A673 (cell line): ENCODE measurements around the gene IGFBP2.

Experiments used
- EZH2 ChIP-seq: fragments of 200-600 bp; sonication (generic); IDR thresholded peaks from 2 replicates; pipeline ENCODE4 v1.6.1; 2017; ENCODE audit warnings: borderline replicate concordance, low read depth, mild to moderate bottlenecking, mixed read lengths, antibody characterized with exemption, low read length; ENCODE audit not compliant: poor library complexity, severe bottlenecking
- TF ChIP-seq, protein P1 (sequence below): fragments of 300-800, 200-600 bp; sonication (generic); conservative IDR thresholded peaks from 2 replicates; pipeline ENCODE4 v1.5.1; 2017; ENCODE audit warnings: low read depth, mild to moderate bottlenecking, antibody characterized with exemption, low read length, moderate library complexity, mixed read lengths

DNA sequence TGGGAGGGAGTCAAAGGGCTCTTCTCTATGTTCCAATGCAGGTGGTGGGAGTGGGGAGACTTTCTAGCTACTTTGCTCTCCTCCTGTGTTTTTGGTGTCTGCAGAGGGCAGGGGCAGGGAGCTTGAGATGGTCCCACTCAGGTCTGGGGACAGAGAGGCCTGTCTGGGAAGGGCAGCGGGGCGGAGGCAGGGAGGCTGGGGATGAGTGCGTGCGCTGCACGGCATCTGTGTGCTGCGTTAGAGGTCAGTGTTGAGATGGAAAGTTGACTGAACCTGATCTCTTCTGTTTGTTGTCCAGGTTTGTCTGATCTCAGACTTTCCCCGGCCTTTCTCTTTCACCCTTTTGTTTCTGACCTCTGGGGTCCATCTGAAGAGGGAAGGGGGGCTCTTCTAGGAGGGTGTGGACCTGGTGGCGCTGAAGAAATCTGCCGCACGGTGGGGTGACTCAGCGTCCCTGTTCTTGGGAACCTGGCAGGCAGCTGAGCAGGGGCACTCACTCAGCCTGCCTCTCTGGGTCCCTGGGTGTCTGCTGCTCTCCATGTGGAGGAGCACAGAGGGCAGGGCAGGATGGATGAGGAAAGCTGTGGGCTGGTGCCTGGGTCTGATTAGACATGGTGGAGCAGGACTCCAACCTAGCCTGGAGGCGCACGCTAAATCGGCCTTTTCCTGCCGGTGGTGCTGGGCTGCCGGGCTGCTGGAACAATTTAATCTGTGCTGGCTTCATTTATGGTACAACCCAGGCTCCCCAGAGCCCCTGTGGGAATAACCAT lies 24.1 kb downstream of the IGFBP2 start:
- TF ChIP-seq, protein P1, sequence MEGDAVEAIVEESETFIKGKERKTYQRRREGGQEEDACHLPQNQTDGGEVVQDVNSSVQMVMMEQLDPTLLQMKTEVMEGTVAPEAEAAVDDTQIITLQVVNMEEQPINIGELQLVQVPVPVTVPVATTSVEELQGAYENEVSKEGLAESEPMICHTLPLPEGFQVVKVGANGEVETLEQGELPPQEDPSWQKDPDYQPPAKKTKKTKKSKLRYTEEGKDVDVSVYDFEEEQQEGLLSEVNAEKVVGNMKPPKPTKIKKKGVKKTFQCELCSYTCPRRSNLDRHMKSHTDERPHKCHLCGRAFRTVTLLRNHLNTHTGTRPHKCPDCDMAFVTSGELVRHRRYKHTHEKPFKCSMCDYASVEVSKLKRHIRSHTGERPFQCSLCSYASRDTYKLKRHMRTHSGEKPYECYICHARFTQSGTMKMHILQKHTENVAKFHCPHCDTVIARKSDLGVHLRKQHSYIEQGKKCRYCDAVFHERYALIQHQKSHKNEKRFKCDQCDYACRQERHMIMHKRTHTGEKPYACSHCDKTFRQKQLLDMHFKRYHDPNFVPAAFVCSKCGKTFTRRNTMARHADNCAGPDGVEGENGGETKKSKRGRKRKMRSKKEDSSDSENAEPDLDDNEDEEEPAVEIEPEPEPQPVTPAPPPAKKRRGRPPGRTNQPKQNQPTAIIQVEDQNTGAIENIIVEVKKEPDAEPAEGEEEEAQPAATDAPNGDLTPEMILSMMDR = no peak
- TF ChIP-seq EZH2 = no peak
